Thoracic aorta (tissue), 2 donors: ENCODE data around the gene APBA3. TPM values are rescaled to one million over a fixed set of nuclear protein-coding genes. Genes with fewer than 3 reads are reported as not detected.

Experiments
- ATAC-seq: fragments of 150-250 bp; one replicate; pipeline ENCODE4 v1.8.0; 2017; ENCODE audit warnings: low read depth; ENCODE audit not compliant: insufficient number of reproducible peaks, low FRiP score
- DNase-seq: peaks from one replicate; pipeline ENCODE4 v3.0.0-alpha.2; 2020; ENCODE audit warnings: low spot score
- H3K27ac ChIP-seq, 2 donors: fragments of 200-600 bp; sonication (generic); 1 replicate in 1 of 2; 2 replicates in 1 of 2; pipeline ENCODE4 v1.5.1; 2016; ENCODE audit warnings: mild to moderate bottlenecking in 2 of 2, moderate library complexity in 2 of 2
- H3K27me3 ChIP-seq: fragments of 200-600 bp; sonication (generic); replicated peaks from 2 replicates; pipeline ENCODE4 v1.6.0; 2016; ENCODE audit warnings: mild to moderate bottlenecking; ENCODE audit not compliant: insufficient read depth
- H3K36me3 ChIP-seq: fragments of 200-600 bp; sonication (generic); one replicate; pipeline ENCODE4 v1.5.1; 2016
- H3K4me1 ChIP-seq, 2 donors: fragments of 200-600 bp; sonication (generic); 1 replicate in 1 of 2; 2 replicates in 1 of 2; pipeline versions ENCODE4 v1.5.1 to v1.6.0; 2016; ENCODE audit warnings: low read depth in 2 of 2, mild to moderate bottlenecking in 1 of 2; ENCODE audit not compliant: control insufficient read depth in 1 of 2
- H3K4me3 ChIP-seq: fragments of 200-600 bp; sonication (generic); 2 replicates; pipeline ENCODE4 v1.5.1; 2016; ENCODE audit warnings: mild to moderate bottlenecking
- H3K9me3 ChIP-seq: fragments of 200-600 bp; sonication (generic); 2 replicates; pipeline ENCODE4 v1.5.1; 2016
- total RNA-seq, 2 donors: library from RNA; depleted of rRNA; stranded (reverse); fragments of >200 nt; gene quantifications; one replicate each; pipeline versions ENCODE4 v1.1.0 to v1.2.3, GENCODE V29; 2016
- TF ChIP-seq, protein P1 (sequence below): fragments of 200-600 bp; sonication (generic); IDR thresholded peaks from one replicate; pipeline ENCODE4 v1.5.1; 2019; ENCODE audit warnings: antibody characterized with exemption

Gene APBA3
- total RNA-seq, 2 donors from 2014 or later: 17.4 to 26.8 TPM

DNA sequence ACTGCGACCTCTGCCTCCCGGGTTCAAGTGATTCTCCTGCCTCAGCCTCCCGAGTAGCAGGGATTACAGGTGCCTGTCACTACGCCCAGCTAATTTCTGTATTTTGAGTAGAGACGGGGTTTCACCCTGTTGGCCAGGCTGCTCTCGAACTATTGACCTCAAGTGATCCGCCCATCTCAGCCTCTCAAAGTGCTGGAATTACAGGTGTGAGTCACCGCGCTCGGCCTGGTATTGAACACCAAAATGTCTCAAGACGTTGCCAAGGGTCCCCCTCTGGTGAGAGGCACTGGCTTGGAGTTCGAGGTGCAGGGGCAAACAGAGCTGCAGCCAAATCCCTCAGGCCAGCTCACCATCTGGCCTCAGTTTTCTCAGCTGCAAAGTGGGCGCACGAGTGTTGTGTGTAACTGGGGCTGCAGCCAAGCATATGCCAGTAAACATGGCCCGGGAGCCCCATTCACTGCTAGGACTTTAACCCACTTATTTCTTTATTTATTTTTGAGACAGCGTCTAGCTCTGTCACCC is 45.3 kb downstream of the APBA3 start:
- ATAC-seq (no peak), DNase-seq (no peak)
- Histone ChIP-seq H3K27ac (no peak overlapping the region), H3K27me3 (peaks cover 11% of the 10 kb centered on the region), H3K9me3 (no peaks in the 10 kb centered on the region), H3K4me3 (no peak overlapping the region), H3K4me1 (peaks cover 0 to 12% of the 10 kb centered on the region in 2 donors), H3K36me3 (no peaks in the 10 kb centered on the region)
- TF ChIP-seq, protein P1, sequence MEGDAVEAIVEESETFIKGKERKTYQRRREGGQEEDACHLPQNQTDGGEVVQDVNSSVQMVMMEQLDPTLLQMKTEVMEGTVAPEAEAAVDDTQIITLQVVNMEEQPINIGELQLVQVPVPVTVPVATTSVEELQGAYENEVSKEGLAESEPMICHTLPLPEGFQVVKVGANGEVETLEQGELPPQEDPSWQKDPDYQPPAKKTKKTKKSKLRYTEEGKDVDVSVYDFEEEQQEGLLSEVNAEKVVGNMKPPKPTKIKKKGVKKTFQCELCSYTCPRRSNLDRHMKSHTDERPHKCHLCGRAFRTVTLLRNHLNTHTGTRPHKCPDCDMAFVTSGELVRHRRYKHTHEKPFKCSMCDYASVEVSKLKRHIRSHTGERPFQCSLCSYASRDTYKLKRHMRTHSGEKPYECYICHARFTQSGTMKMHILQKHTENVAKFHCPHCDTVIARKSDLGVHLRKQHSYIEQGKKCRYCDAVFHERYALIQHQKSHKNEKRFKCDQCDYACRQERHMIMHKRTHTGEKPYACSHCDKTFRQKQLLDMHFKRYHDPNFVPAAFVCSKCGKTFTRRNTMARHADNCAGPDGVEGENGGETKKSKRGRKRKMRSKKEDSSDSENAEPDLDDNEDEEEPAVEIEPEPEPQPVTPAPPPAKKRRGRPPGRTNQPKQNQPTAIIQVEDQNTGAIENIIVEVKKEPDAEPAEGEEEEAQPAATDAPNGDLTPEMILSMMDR: no peak

DNA sequence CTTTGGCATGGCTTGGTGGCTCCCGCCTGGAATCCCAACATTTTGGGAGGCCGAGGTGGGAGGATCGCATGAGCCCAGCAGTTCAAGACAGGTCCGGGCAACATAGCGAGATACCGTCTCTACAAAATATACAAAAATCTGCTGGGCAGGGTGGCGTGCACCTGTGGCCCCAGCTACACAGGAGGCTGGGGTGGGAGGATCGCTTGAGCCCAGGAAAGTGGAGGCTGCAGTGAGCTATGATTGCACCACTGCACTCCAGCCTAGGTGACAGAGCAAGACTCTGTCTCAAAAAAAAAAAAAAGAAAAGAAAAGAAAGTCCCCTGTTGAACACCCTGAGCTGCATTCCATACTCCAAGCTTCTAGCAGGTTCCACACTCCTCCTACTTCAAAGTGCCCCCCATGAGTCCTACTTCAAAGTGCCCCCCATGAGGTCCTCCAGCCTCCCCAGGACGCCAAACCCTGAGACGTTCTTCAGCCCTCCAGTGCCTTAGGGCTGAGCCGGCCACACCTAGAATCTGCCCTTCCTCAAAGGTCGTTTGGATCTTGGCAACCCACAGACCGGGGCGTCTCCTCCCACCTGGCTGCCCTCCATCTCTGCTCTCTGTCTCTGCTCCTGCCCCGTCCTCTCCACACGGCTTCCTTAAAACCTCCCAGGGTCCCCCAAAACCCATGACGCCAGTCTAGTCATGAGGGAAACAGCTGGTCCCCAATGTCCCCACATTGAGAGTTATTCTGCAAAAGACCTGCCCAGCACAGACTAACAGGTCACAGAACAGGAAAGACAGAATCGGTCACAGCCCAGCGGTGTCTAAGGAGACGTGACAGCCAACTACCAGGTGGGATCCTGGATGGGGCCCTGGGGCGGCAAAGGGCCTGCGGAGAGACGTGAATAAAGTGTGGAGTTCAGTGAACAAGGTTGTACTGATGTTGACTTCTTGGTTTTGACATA is 48.6 kb downstream of the APBA3 start:
- no peaks in the 10 kb centered on the region for H3K9me3 ChIP-seq
- H3K27me3 ChIP-seq: no peaks in the 10 kb centered on the region
- ATAC-seq: no peak
- H3K4me1 ChIP-seq: no peaks in the 10 kb centered on the region
- H3K4me3 ChIP-seq: no peak overlapping the region
- DNase-seq: no peak
- TF ChIP-seq, protein P1: no peak
- H3K36me3 ChIP-seq: no peaks in the 10 kb centered on the region
- no peak overlapping the region for H3K27ac ChIP-seq

DNA sequence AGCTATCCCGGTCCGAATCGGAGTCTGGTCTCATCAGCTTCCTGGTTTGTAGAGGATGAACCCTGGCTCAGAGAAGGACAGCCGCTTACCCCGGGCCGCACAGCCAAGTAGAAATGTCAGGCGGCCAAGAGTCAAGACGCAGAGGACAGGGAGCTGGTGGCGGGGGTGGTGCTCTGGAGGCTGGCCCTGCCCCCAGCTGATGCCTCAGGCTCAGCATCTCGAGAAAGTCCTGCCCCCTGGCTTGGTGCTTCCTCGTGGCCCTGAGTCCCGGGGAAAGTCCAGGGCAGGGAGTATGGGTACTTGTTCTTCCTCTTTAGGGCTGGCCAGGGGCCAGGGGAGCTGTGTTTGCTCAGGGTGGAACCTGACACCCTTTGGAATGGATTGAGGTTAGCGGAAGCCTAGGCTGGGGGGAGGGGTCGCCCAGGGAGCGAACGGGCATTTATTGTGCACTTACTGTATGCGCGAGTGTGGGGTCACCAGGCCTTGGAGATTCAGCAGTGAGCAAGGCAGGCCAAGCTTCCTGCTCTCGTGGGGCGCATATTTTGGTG is 51.2 kb downstream of the APBA3 start:
- no peak overlapping the region for H3K27ac ChIP-seq

DNA sequence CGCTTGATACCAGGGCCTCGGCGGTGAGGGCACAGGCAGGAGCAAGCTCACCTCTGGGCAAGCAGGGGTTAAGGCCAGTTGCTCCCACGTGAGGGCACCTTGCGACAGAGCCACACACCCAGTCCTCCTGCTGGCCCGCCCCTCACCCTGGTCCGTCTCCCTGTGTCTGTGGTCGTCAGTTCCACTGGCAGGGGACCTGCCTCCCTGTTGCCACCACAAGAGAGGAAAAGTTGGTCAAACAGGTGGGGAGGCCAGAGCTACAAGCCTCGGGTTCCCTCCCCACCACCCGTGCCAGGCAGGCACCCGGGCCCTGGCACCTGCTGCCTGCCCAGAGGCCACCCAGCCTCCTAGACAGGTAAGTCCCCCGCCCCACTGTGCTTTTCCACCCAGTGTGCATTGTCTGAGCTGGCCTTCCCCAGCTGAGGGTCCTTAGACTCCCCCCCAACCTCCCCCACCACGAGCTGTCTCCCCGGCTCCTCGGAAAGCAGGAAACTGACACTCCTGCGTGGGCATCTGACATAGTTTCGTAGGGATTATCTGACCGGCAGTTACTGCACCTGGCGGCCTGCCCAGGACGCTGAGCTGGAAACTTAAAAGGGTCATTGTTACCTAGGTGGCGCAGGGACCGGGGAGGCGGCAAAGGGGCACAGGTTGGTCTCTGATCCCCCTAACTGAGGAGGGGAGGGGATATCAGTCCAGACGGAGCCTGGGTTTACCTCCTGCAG is 53.1 kb downstream of the APBA3 start, which contains the start of gene TJP3:
Gene TJP3 (plus strand): TSS at position 178 of the 725 bp plus-strand sequence. CDS start 20,049 bp downstream, outside the sequence.
- no peak within 1 kb of the TSS for H3K27ac ChIP-seq
- no peak for ATAC-seq
- no peaks in the 10 kb centered on the region for H3K27me3 ChIP-seq
- TF ChIP-seq, protein P1: no peak
- DNase-seq: no peak
- no peak within 1 kb of the TSS for H3K4me3 ChIP-seq
- H3K4me1 ChIP-seq: no peaks in the 10 kb centered on the region
- no peaks in the 10 kb centered on the region for H3K36me3 ChIP-seq
- H3K9me3 ChIP-seq: no peaks in the 10 kb centered on the region

More for the DNA sequence above, 51.2 kb downstream of the APBA3 start:
- no peak for DNase-seq
- Histone ChIP-seq H3K36me3 (no peaks in the 10 kb centered on the region), H3K4me3 (no peak overlapping the region), H3K9me3 (no peaks in the 10 kb centered on the region), H3K27me3 (no peaks in the 10 kb centered on the region), H3K4me1 (no peaks in the 10 kb centered on the region)
- ATAC-seq: no peak
- TF ChIP-seq, protein P1: no peak

DNA sequence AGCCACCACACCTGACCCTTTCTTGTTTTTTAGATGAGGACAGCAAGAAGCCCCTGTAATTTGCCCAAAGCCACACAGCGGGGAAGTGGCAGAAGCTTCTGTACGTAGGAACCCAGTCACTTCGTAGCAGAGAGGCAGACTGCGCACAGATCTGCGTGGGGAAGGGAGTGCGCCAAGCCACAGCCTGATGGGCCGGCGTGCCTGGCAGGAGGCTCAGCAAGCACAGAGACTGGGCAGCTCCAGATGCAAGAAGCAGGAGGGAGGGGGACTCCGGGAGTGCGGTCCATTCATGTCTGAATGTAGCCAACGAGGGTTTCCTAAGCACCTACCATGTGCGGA is 53.7 kb downstream of the APBA3 start:
- no peak overlapping the region for H3K4me3 ChIP-seq
- no peak for DNase-seq
- ATAC-seq: no peak
- no peak overlapping the region for H3K27ac ChIP-seq
- H3K4me1 ChIP-seq: no peaks in the 10 kb centered on the region
- no peaks in the 10 kb centered on the region for H3K27me3 ChIP-seq
- TF ChIP-seq, protein P1: no peak
- no peaks in the 10 kb centered on the region for H3K36me3 ChIP-seq
- no peaks in the 10 kb centered on the region for H3K9me3 ChIP-seq
